ENCODE results near the gene DIP2C.

DNA sequence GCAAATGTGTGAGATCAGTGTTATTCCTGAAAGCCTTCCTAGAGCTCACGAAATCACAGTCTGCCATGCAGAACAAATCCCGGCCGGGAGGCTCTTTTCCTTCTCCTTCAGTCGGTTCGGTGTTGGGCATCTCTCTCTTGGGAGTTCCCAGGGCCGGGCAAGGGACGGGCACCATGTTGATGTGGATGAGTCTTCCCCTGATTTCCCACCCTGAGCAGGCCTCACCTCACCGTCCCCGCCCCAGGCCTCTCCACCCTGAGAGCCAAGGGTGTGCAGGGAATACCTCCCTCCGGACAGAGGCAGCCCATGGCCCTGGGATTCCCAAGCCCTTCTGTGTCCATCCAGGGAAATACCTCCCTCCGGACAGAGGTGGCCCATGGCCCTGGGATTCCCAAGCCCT lies 28.0 kb upstream of the DIP2C start:
- no peak for TF ChIP-seq TARDBP (IDR thresholded peaks at IDR 0.05)
- no peak for TF ChIP-seq BHLHE40 (IDR thresholded peaks at IDR 0.05; ENCODE audit: borderline replicate concordance)
- TF ChIP-seq FOXA1 (IDR thresholded peaks at IDR 0.05) = no peak
- no peak for TF ChIP-seq ELF4 (IDR thresholded peaks at IDR 0.05)
- no peak for TF ChIP-seq ZNF384 (IDR thresholded peaks at IDR 0.05)
- TF ChIP-seq NFRKB (IDR thresholded peaks at IDR 0.05) = no peak
- no peak for TF ChIP-seq FOXM1 (IDR thresholded peaks at IDR 0.05; ENCODE audit: borderline replicate concordance)
- TF ChIP-seq SP1 (IDR thresholded peaks at IDR 0.05) = no peak
- TF ChIP-seq FOXK2 (IDR thresholded peaks at IDR 0.05) = no peak
- TF ChIP-seq SUZ12 (IDR thresholded peaks at IDR 0.05) = no peak
- no peak for TF ChIP-seq ARNT (IDR thresholded peaks at IDR 0.05)
- TF ChIP-seq, protein P1, sequence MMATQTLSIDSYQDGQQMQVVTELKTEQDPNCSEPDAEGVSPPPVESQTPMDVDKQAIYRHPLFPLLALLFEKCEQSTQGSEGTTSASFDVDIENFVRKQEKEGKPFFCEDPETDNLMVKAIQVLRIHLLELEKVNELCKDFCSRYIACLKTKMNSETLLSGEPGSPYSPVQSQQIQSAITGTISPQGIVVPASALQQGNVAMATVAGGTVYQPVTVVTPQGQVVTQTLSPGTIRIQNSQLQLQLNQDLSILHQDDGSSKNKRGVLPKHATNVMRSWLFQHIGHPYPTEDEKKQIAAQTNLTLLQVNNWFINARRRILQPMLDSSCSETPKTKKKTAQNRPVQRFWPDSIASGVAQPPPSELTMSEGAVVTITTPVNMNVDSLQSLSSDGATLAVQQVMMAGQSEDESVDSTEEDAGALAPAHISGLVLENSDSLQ (IDR thresholded peaks at IDR 0.05) = no peak
- no peak for TF ChIP-seq LEF1 (IDR thresholded peaks at IDR 0.05; ENCODE audit: borderline replicate concordance)
- TF ChIP-seq CTBP1 (IDR thresholded peaks at IDR 0.05; ENCODE audit: borderline replicate concordance) = no peak

Measured in HEK293T (cell line).